Posterior cingulate gyrus (tissue), 11 donors: ENCODE results near the gene PARVG.
A peak's percentile ranks its signal among the peaks of the same experiment; 100 is the strongest.

Source experiments
- DNase-seq, 10 donors: peaks; one replicate each; pipeline versions ENCODE4 v3.0.0 to v3.0.0-alpha.2; 2020 to 2021; ENCODE audit warnings: mixed read lengths in 3 of 10
- intact Hi-C: fragments of 100-400 bp; cut with DNase I; formaldehyde crosslinking; loops from one replicate; pipeline ENCODE4 v1.15.1; 2023

PARVG gene

GRCh38 chr22:44207173-44207980 lies 26.7 kb downstream of the PARVG start:
- DNase-seq, result no peak
- intact Hi-C loops, result no loop called here

DNA sequence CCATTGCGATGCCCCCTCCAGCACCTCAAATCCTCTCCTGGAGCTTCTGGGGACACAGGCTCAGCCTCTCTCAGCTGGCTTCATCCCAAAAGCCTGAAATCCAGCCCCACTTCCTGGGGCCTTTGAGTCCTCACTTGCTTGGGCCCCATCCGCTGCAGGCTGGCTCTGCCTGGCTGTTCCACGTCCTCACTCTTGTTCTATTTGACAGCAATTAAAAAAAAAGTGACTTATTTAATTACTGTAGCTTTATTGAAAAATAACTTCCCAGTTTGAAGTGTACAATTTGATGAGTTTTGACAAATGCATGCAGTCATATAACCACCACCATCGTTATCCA lies 27.2 kb downstream of the PARVG start:
- DNase-seq, result no peak
- intact Hi-C loops, result no loop called here

DNA sequence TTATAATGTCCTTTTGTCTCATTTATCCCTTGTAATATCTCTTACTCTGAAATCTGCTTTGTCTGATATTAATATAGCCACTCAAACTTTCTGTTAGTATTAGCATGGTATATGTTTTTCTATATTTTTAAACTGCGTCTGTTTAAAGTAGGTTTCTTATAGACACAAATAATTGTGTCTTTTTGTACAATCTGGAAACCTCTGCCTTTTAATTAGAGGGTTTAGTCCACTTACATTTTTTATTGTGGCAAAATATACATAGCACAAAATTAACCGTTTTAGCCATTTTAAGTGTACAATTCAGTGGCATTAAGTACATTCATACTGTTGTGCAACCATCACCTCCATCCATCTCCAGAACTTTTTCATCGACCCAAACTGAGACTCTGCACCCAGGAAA lies 28.6 kb downstream of the PARVG start:
- intact Hi-C loops, result no loop called here
- no peak for DNase-seq

DNA sequence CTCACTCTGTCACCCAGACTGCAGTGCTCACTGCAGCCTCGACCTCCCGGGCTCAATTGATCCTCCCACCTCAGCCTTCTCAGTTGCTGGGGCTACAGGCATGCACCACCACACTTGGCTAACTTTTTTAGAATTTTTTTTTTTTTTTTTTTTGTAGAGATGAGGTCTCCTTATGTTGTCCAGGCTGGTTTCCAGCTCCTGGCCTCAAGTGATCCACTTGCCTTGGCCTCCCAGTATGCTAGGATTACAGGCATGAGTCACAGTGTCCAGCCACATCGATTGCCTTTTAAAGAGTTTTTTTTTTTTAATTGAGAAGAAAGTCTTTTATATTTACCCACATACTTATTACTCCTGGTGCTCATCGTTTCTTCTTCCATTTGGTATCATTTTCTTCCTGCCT lies 30.0 kb downstream of the PARVG start:
- DNase-seq, result no peak
- intact Hi-C loops, result no loop called here

DNA sequence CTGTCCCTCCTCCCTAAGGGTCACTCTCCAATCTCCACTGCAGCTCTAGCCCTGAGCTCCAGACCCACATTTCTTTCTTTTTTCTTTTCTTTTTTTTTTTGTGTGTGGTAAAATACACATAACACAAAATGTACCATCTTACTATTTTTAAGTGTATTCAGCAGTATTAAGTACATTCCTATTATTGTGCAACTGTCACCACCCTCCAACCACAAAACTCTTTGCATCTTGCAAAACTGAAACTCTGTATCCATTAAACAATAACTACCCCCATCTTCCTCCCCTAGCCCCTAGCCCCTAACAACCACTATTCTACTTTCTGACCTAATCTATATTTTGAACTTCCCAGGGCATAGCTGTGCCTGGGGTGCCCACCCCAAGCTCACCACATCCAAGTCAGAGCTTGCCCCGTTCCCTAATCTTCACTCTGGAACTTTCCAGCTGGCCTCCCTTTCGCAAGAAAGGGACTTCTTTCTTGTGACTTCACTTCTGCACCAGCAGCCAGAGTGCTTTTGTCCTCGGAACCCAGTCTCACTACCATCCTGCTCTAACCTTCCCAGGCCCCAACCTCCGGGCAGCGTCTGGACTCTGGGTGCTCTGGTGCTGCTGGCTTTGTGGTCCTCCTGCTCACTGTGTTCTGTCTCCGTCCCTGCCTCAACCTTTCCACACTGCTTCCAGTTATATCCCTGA lies 30.7 kb downstream of the PARVG start:
- intact Hi-C loops, result no loop called here
- DNase-seq, result no peak

GRCh38 chr22:44211946-44212930 lies 31.5 kb downstream of the PARVG start:
- peak in 8 of 10 donors; percentile 61 to 96 (median 74) for DNase-seq
- intact Hi-C loops, result no loop called here

- intact Hi-C loops, result no loop called here
- no peak for DNase-seq
These were observed 32.2 kb downstream of the PARVG start for GRCh38 chr22:44212936-44213335.

DNA sequence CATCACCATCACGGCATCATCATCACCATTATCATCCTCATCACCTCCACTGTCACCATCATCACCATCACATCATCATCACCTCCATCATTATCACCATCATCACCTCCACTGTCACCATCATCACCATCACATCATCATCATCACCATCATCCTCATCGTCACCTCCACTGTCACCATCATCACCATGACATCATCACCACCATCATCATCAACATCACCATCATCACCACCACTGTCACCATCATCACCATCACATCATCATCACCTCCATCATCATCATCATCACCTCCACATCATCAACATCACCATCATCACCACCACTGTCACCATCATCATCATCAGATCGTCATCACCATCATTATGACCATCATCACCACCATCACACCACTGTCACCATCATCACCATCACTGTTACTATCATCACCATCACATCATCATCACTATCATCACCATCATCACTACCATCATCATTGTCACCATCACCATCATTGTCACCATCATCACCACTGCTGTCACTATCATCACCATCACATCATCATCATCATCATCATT lies 32.8 kb downstream of the PARVG start:
- intact Hi-C loops, result no loop called here
- no peak for DNase-seq

GRCh38 chr22:44214187-44214586 lies 33.5 kb downstream of the PARVG start:
- no peak for DNase-seq
- intact Hi-C loops, result no loop called here

DNA sequence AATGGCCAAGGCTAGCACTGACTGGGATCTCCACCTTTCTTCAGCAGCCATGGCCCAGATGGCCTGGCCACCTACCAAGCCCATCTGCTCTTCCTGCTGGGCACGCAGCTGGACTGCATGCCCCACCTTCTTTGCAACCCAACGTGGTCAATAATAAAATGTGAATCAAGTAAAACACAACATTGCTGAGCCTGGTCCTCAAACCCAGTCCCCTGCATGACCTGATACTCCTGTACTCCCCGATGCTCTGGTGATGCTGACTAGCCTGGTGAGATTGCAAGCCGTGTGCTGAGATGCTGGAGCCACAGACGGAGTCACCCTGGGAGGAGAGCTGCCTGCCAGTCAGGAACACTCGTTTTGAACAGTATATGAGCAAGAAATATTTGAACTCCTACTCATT lies 34.0 kb downstream of the PARVG start:
- intact Hi-C loops, result no loop called here
- DNase-seq, result no peak

DNA sequence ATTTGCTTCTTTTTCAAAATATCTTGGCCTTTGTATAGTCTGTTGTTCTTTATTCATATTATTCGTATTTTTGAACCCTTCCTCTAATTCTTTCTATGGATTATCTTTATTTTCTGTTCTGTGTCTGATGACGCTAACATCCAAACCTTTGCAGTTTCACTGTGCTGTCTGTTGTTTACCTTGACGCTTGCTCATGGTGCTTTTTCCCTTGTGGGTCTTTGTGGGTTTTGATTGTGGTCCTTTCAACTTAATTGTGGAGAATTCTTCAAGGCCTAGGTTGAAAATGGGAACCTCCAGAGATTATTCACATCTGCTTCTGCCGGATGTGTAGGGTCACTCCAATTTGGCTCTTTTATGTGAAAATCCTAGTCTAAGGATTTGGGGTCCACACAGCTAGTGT lies 34.6 kb downstream of the PARVG start:
- intact Hi-C loops, result no loop called here
- no peak for DNase-seq

- DNase-seq, result peak in 1 of 10 donors; percentile 53
- intact Hi-C loops, result no loop called here
These were observed 36.6 kb downstream of the PARVG start for GRCh38 chr22:44217346-44217745.

DNA sequence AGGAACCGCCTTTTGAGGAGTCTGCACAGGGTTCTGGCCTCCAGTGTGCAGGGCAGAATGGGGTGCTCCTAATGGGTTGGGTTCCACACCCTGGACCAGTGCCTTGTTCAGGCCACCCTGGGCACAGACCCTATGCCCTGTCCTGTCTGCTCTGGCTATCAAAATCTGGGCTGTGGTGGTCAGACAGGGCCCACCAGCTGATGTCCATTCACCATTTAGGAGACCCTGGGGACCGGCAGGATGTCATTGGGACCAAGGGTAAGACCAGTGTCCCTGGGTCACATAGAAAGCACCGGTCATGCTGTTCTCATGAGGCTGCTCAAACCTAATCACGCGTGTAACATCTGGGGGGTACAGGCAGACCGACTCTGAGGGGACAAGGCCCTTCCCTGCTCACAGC lies 37.3 kb downstream of the PARVG start:
- DNase-seq, result peak in 1 of 10 donors; percentile 48
- intact Hi-C loops, result no loop called here

DNA sequence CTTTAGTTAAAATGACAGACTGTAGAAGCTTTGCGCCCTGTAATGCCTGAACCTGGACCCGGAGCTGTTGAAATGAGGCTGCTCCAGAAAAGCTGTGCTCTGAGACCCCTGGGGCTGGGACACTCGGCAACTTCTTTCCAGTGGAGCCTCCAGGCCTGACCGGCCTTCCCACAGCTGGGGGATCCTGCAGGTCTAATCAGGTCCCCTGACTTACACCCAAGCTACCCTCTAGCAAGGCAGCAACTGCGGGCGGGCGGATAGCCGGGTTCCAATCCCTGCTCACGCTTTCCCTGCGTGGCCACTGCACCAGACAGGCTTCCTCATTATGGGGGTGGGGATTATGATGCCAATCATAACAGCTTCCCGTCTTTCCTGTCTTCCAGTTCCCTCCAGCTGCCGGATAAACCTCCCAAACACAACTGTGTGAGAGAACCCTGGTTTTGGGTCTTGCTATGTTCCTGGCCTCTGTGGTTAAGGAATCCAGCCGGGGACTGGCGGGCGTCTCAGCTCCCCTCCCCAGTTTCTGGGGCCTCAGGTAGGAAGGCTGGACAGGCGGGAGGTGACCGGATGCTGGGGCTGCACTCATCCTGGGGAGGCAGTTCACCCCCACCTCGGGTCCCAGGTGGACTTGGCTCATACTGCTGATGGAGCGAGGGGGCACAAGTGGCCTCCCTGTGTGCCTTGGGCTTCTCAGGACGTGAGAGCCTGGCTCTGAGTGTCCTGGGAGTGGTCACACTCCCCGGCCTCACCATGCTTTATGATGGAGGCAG lies 38.6 kb downstream of the PARVG start:
- DNase-seq, result peak in 1 of 10 donors; percentile 56
- intact Hi-C loops, result no loop called here

- intact Hi-C loops, result no loop called here
- DNase-seq, result peak in 1 of 10 donors; percentile 62
These were observed 40.3 kb downstream of the PARVG start for GRCh38 chr22:44220727-44221680.

DNA sequence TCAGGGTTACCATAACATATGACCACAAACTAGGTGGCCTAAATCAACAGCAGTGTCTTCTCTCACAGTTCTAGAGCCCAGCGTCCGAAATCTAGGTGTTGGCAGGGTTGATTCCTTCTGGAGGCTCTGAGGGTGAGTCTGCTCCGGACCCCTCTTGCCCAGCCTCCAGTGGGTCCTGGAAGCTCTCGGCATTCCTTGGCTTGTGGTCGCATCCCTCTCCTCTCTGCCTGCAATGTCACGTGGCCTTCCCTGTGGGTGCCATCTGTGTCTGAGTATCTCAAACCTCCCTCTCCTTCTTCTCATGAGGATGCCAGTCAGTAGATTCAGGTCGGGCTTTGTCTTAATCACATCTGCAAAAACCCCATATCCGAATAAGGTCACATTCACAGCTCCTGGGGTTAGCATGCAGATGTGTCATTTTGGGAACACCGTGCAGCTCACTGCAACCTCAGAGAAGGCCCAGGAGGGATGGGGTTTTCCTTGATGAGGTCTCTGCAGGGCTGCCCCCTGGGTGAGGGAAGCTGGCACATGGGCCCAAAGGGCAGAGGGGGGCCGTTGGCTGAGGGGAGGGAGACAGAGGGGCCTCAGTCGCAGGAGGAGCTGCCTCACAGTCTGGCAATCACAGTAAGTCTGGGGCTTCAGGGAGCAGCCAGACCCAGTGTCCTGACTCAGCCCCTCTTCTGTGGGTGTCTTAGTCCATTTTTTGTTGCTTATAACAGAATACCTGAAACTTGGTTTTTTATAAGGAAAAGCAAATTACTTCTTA lies 41.2 kb downstream of the PARVG start:
- no peak for DNase-seq
- intact Hi-C loops, result no loop called here

DNA sequence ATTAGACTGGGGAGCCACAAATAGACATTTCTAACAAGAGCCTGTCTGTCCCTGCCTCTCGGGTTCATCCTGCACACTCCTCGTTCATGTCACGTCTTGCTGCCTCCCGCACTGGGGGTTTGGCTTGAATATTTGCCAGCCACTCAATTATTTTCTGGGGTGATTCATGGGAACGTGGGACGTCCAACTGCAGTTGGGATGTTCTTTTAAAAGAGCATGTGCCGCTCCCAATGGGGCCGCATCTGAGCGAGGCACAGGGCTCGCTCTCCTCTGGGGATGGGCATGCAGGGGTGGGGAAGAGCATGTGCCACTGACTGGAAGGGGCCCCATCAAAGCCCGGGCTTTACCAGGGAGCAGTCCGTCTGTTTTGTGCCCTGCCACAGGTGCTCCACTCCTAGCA lies 43.4 kb downstream of the PARVG start:
- intact Hi-C loops, result no loop called here
- peak in 1 of 10 donors; percentile 59 for DNase-seq

GRCh38 chr22:44225091-44225689 lies 44.5 kb downstream of the PARVG start:
- DNase-seq, result no peak
- intact Hi-C loops, result no loop called here
